Type B pancreatic cell (in vitro differentiated cells): Measurements from ENCODE around the gene OR2Z1. TPM values are rescaled to one million over a fixed set of nuclear protein-coding genes. Genes with fewer than 3 reads are reported as not detected.

Experiments used
- DNase-seq: peaks from one replicate; pipeline ENCODE4 v3.0.0; 2021; ENCODE audit warnings: mixed read lengths; ENCODE audit not compliant: unreplicated experiment; ENCODE audit errors: extremely low spot score
- H3K27ac Mint-ChIP-seq: 2 replicates; pipeline ENCODE4 v1.8.0; 2021; ENCODE audit warnings: mild to moderate bottlenecking, mixed read lengths
- H3K27me3 Mint-ChIP-seq: 2 replicates; pipeline ENCODE4 v1.8.0; 2021; ENCODE audit warnings: mixed read lengths
- H3K36me3 Mint-ChIP-seq: 2 replicates; pipeline ENCODE4 v1.8.0; 2021; ENCODE audit warnings: mixed read lengths
- H3K4me1 Mint-ChIP-seq: one replicate; pipeline ENCODE4 v1.8.0; 2021; ENCODE audit warnings: mixed read lengths; ENCODE audit not compliant: unreplicated experiment
- H3K4me3 Mint-ChIP-seq: 2 replicates; pipeline ENCODE4 v1.8.0; 2021; ENCODE audit warnings: mild to moderate bottlenecking, mixed read lengths
- H3K9me3 Mint-ChIP-seq: 2 replicates; pipeline ENCODE4 v1.8.0; 2021; ENCODE audit warnings: mixed read lengths
- total RNA-seq: library from RNA; stranded (reverse); gene quantifications from 2 replicates; pipeline ENCODE4 v1.2.1, GENCODE V29; 2021; ENCODE audit warnings: low replicate concordance
- TF ChIP-seq, protein P1 (sequence below): fragments of 200-600 bp; sonication (generic); conservative IDR thresholded peaks from 2 replicates; pipeline ENCODE4 v1.5.0; 2021; ENCODE audit warnings: antibody characterized with exemption, mild to moderate bottlenecking

Gene OR2Z1
- total RNA-seq, 1 donor from 2014 or later, result not detected

DNA sequence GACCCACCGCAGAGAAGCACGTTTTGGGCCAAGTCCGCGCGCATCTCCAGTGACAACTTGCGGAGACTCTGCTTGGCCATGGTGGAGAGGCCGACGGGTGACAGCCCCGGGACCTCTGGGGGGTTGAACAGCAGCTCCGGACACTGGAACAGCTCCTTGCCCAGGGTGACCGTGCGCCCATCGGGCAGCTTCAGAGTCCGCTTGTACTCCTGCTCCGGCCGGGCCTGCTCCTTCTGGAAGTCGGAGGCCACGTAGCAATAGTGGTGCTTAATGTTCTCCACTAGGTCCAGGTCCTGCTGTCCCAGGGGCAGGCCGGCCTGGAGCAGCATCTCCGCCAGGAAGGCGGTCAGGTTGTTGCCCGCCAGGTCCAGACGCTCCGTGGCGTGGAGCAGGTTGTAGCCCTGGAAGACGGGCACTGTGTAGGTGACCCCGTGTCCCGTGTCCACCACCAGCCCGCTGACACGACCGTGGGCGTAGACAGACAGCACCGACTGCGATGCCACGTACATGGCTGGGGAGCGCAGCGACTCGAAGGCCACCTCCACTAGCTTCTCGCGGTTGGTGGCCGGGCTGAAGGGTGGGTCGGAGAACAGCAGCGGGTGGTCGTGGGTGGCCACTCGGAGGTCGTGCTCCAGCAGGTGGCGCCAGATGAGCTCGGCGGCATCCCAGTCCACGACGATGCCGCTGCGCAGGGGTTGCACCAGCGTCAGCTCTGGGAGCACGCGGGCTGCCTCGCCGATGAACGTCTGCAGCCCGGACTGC, 23.6 kb upstream of the OR2Z1 start:
- no peaks in the 10 kb centered on the region for H3K36me3 Mint-ChIP-seq
- H3K9me3 Mint-ChIP-seq, result no peaks in the 10 kb centered on the region
- H3K27me3 Mint-ChIP-seq, result peaks cover 12% of the 10 kb centered on the region
- no peak overlapping the region for H3K4me3 Mint-ChIP-seq
- TF ChIP-seq, protein P1, sequence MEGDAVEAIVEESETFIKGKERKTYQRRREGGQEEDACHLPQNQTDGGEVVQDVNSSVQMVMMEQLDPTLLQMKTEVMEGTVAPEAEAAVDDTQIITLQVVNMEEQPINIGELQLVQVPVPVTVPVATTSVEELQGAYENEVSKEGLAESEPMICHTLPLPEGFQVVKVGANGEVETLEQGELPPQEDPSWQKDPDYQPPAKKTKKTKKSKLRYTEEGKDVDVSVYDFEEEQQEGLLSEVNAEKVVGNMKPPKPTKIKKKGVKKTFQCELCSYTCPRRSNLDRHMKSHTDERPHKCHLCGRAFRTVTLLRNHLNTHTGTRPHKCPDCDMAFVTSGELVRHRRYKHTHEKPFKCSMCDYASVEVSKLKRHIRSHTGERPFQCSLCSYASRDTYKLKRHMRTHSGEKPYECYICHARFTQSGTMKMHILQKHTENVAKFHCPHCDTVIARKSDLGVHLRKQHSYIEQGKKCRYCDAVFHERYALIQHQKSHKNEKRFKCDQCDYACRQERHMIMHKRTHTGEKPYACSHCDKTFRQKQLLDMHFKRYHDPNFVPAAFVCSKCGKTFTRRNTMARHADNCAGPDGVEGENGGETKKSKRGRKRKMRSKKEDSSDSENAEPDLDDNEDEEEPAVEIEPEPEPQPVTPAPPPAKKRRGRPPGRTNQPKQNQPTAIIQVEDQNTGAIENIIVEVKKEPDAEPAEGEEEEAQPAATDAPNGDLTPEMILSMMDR, result peak; percentile 52
- DNase-seq, result peak; percentile 67
- no peak overlapping the region for H3K27ac Mint-ChIP-seq
- no peaks in the 10 kb centered on the region for H3K4me1 Mint-ChIP-seq

DNA sequence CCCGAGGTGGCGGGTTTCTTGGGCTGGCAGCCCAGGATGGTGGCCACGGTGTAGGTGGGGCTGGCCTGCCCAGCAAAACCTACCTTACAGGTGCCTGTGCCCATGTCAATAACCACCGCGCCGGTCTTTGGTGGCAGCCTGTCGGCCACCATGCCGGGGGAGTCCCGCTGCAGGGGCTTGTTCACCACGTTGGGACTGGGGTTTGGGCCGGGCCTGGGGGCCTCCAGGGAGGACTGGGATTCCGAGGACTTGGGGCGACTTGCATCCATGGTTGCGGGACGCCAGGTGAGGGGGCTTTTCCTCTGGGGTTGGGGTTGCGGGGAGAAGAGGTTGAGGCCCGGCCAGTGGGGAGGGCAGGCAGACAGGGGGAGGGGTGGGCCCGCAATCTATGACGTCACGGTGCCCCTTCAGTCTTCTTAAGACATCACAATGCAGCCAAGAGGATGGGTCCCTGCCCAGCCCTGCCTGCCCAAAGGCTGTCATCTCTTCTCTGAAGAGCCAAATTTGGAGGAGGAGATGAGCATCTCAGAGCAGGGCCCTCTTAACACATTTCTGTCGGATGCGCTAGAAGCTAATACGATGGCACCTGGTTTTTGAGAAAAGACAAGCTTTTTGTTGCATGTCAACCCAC, 22.9 kb upstream of the OR2Z1 start, which contains the start of gene ACTL9:
Gene ACTL9, minus strand, starts transcription at position 363 of the 631 bp plus-strand sequence. Its CDS starts 94 bp downstream, at position 269.
- no peaks in the 10 kb centered on the region for H3K9me3 Mint-ChIP-seq
- no peak within 1 kb of the TSS for H3K4me3 Mint-ChIP-seq
- H3K27ac Mint-ChIP-seq, result no peak within 1 kb of the TSS
- TF ChIP-seq, protein P1, result peak; percentile 6
- peaks cover 12% of the 10 kb centered on the region for H3K27me3 Mint-ChIP-seq
- peak; percentile 62 for DNase-seq
- H3K4me1 Mint-ChIP-seq, result no peaks in the 10 kb centered on the region
- no peaks in the 10 kb centered on the region for H3K36me3 Mint-ChIP-seq

DNA sequence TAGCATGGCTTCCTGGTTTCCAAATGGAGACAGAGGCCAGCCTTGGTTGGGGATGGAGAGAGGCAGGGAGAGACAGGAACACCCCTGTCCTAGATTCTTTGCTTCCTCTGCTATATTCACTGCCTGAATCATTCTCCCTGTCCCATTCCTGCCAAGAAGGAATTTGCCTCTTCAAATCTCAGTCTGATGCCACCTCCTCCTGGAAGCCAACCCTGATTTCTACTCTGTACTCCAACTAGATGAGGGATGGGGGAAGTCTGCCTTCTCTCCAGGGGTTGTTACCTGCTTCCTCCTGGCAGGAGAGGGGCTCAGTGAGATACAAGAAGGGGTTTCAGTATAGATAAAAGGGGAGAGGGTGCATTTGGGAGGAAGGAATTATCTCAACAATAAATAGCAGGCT, 21.5 kb upstream of the OR2Z1 start:
- Mint-ChIP-seq H3K36me3 (no peaks in the 10 kb centered on the region), H3K4me3 (no peak overlapping the region), H3K27ac (no peak overlapping the region), H3K27me3 (peaks cover 12% of the 10 kb centered on the region), H3K4me1 (no peaks in the 10 kb centered on the region), H3K9me3 (no peaks in the 10 kb centered on the region)
- DNase-seq, result peak; percentile 37
- TF ChIP-seq, protein P1, result no peak

DNA sequence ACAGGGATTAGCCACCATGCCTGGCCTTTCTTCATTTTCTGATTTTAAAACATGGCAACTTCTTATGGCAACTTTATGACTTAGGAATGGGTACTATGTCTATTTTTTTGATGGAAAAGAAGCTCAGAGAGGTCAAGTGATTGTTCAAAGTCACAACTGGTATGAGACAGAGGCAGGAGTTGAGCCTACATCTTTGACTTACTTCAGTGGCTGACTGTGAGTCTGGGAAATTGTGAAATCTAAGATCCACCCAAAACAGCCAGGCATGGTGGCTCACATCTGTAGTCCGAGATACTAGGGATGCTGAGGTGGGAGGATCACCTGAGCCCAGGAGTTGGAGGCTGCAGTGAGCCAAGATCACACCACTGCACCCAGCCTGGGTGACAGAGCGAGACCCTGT, 20.5 kb upstream of the OR2Z1 start:
- H3K4me3 Mint-ChIP-seq, result no peak overlapping the region

DNA sequence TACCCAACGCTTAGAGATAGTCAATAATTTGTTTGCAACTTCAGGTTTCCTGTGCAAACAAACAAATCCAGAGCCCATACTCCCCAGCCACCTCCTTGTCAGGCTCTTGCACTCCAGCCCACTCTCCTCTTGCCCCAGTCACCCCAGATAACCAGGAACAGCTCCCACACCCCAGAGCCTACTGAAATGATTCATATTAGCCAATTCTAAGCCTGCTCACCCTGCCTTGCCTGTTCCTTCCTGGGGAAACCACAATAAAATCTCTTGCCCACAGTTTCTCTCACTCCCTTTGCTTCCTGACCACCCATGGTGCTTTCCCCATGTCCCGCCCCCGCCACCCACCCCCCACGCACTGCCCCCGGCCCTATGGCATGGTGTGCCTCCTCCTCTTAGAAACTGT, 19.1 kb upstream of the OR2Z1 start:
- H3K27me3 Mint-ChIP-seq, result peaks cover 3% of the 10 kb centered on the region
- H3K4me1 Mint-ChIP-seq, result no peaks in the 10 kb centered on the region
- no peaks in the 10 kb centered on the region for H3K9me3 Mint-ChIP-seq
- no peaks in the 10 kb centered on the region for H3K36me3 Mint-ChIP-seq
- no peak overlapping the region for H3K27ac Mint-ChIP-seq
- TF ChIP-seq, protein P1, result no peak
- H3K4me3 Mint-ChIP-seq, result no peak overlapping the region
- peak; percentile 36 for DNase-seq

More for the DNA sequence above, 20.5 kb upstream of the OR2Z1 start:
- DNase-seq, result peak; percentile 8
- Mint-ChIP-seq H3K9me3 (no peaks in the 10 kb centered on the region), H3K4me1 (no peaks in the 10 kb centered on the region), H3K36me3 (no peaks in the 10 kb centered on the region), H3K27ac (no peak overlapping the region), H3K27me3 (peaks cover 10% of the 10 kb centered on the region)
- TF ChIP-seq, protein P1, result no peak
